Calu3 (cell line): Measurements from ENCODE around the gene ZNF574. TPM values are rescaled to one million over a fixed set of nuclear protein-coding genes. Genes with fewer than 3 reads are reported as not detected.

Source experiments
- Bru-seq: library from RNA; stranded (reverse); fragments of 400-500 nt; gene quantifications from one replicate; lab custom pipeline; 2021; lab: Mats Ljungman, UMichigan
- BruChase-seq, 2 experiments: library from RNA; stranded (reverse); fragments of 400-500 nt; gene quantifications; one replicate each; lab custom pipeline; 2021; lab: Mats Ljungman, UMichigan
- BruUV-seq: library from RNA; stranded (reverse); fragments of 400-500 nt; replicated peaks from 2 replicates; lab custom pipeline; 2021; lab: Mats Ljungman, UMichigan
- CTCF ChIA-PET: fragments of 300-600 bp; sonication (Branson Sonifier 250); formaldehyde crosslinking; loops from one replicate; lab custom pipeline; 2022; ENCODE audit warnings: antibody characterized with exemption; lab: Charles Lee
- DNase-seq: peaks from one replicate; pipeline ENCODE4 v3.0.0; 2022
- H3K27ac Mint-ChIP-seq: one replicate; pipeline ENCODE4 v1.8.0; 2022; ENCODE audit warnings: mixed read lengths; ENCODE audit not compliant: unreplicated experiment
- H3K27me3 Mint-ChIP-seq: one replicate; pipeline ENCODE4 v1.8.0; 2022; ENCODE audit warnings: mixed read lengths; ENCODE audit not compliant: unreplicated experiment
- H3K36me3 Mint-ChIP-seq: one replicate; pipeline ENCODE4 v1.8.0; 2022; ENCODE audit warnings: mild to moderate bottlenecking, moderate library complexity, mixed read lengths; ENCODE audit not compliant: insufficient read depth, unreplicated experiment
- H3K4me1 Mint-ChIP-seq: one replicate; pipeline ENCODE4 v1.8.0; 2022; ENCODE audit warnings: mild to moderate bottlenecking, low read depth, mixed read lengths; ENCODE audit not compliant: unreplicated experiment
- H3K4me3 Mint-ChIP-seq: one replicate; pipeline ENCODE4 v1.8.0; 2022; ENCODE audit warnings: mild to moderate bottlenecking, low read depth, moderate library complexity, mixed read lengths; ENCODE audit not compliant: unreplicated experiment
- H3K9me3 Mint-ChIP-seq: one replicate; pipeline ENCODE4 v1.8.0; 2022; ENCODE audit warnings: low read depth, mixed read lengths; ENCODE audit not compliant: unreplicated experiment
- CTCF ChIP-seq: fragments of 200-600 bp; IDR thresholded peaks from one replicate; pipeline ENCODE4 v1.8.0; 2022; ENCODE audit warnings: antibody characterized with exemption; ENCODE audit not compliant: unreplicated experiment
- intact Hi-C: fragments of 100-400 bp; cut with micrococcal nuclease; formaldehyde crosslinking; loops from one replicate; pipeline ENCODE4 v1.10.0; 2022; ENCODE audit not compliant: unreplicated experiment
- long read RNA-seq: library from polyadenylated mRNA; stranded (forward); transcript quantifications from one replicate; pipeline ENCODE4 v2.0.0, GENCODE V29; 2022
- total RNA-seq: library from RNA; stranded (reverse); gene quantifications from 2 replicates; pipeline ENCODE4 v1.2.3, GENCODE V29; 2022

The ZNF574 gene
- total RNA-seq (22.0 and 22.1 TPM in 2 replicates), Bru-seq, nascent RNA (percentile 46 among the genes with signal in this experiment), BruChase-seq, experiment 1, labeled RNA remaining after a 6-hour chase (percentile 42 among the genes with signal in this experiment), BruChase-seq, experiment 2, labeled RNA remaining after a 2-hour chase (percentile 53 among the genes with signal in this experiment)
- long read RNA-seq, transcript ZNF574-202 (2 exons, 2,940 nt), result major isoform, 33 of 44 reads
- long read RNA-seq, partial matches to known transcripts, result 9 of 44 reads
- long read RNA-seq, other reads (novel, unspliced or antisense), result 2 of 44 reads

- intact Hi-C loops, result no loop called here
These were observed at the start of gene ZNF574 for GRCh38 chr19:42075616-42076379. TSS of gene ZNF574 (plus strand) at chr19:42076166. CDS start at chr19:42078607, 2,441 bp downstream.

GRCh38 chr19:42028304-42029216 lies 47.4 kb upstream of the ZNF574 start:
- H3K27ac Mint-ChIP-seq, result no peak overlapping the region
- peak; percentile 36 for DNase-seq
- BruUV-seq, result no TSS peak

More at GRCh38 chr19:42075616-42076379, at the start of gene ZNF574:
- no peaks in the 10 kb centered on the region for H3K9me3 Mint-ChIP-seq
- peak; percentile 99 for DNase-seq
- CTCF ChIA-PET, result interaction anchor here (0.7 to 0.9 kb wide), 6 partner anchors 27 to 238 kb away, joined by 3 to 5 read pairs (median 3); partner anchors contain the start of gene TMEM145
- H3K4me3 Mint-ChIP-seq, result peak within 1 kb of the TSS; percentile 90
- peaks cover 31% of the 10 kb centered on the region for H3K4me1 Mint-ChIP-seq
- BruUV-seq, result no TSS peak
- H3K27me3 Mint-ChIP-seq, result peaks cover 7% of the 10 kb centered on the region
- H3K36me3 Mint-ChIP-seq, result peaks cover 43% of the 10 kb centered on the region
- no peak for TF ChIP-seq CTCF
- H3K27ac Mint-ChIP-seq, result peak within 1 kb of the TSS; percentile 96

GRCh38 chr19:42030645-42031440 lies 45.1 kb upstream of the ZNF574 start:
- no peak overlapping the region for H3K27ac Mint-ChIP-seq
- no peak overlapping the region for H3K4me3 Mint-ChIP-seq
- intact Hi-C loops, result loop anchor here (5.0 kb wide), 1 partner anchor 34 kb away; no protein-coding TSS in a partner anchor
- no peak for TF ChIP-seq CTCF
- peaks cover 5% of the 10 kb centered on the region for H3K36me3 Mint-ChIP-seq
- BruUV-seq, result no TSS peak
- H3K9me3 Mint-ChIP-seq, result no peaks in the 10 kb centered on the region
- DNase-seq, result no peak
- CTCF ChIA-PET, result interaction anchor here (0.7 kb wide), 1 partner anchor 58 kb away, joined by 3 read pairs; no protein-coding TSS in a partner anchor
- peaks cover 20% of the 10 kb centered on the region for H3K4me1 Mint-ChIP-seq
- H3K27me3 Mint-ChIP-seq, result peaks cover 43% of the 10 kb centered on the region

More at GRCh38 chr19:42028304-42029216, 47.4 kb upstream of the ZNF574 start:
- H3K4me3 Mint-ChIP-seq, result no peak overlapping the region
- H3K36me3 Mint-ChIP-seq, result no peaks in the 10 kb centered on the region
- intact Hi-C loops, result no loop called here
- H3K9me3 Mint-ChIP-seq, result no peaks in the 10 kb centered on the region
- H3K27me3 Mint-ChIP-seq, result peaks cover 54% of the 10 kb centered on the region
- TF ChIP-seq CTCF, result peak; percentile 34
- H3K4me1 Mint-ChIP-seq, result peaks cover 11% of the 10 kb centered on the region
- CTCF ChIA-PET, result interaction anchor here (0.6 kb wide), 1 partner anchor 149 kb away, joined by 4 read pairs; no protein-coding TSS in a partner anchor
